Tibial nerve (tissue), 4 donors: Measurements from ENCODE around the gene BTBD8. TPM values are rescaled to one million over a fixed set of nuclear protein-coding genes. Genes with fewer than 3 reads are reported as not detected.

Experiments used
- DNase-seq, 2 donors: peaks; one replicate each; pipeline ENCODE4 v3.0.0-alpha.2; 2019; ENCODE audit warnings: low spot score in 2 of 2
- H3K27ac ChIP-seq, 4 donors: fragments of 200-600 bp; sonication (generic) in 3 of 4; one replicate each; pipeline ENCODE4 v1.5.1; 2017 to 2019; ENCODE audit warnings: mild to moderate bottlenecking in 1 of 4
- H3K27me3 ChIP-seq, 2 donors: fragments of 200-600 bp; sonication (generic) in 1 of 2; one replicate each; pipeline versions ENCODE4 v1.5.1 to v1.6.0; 2017 to 2019
- H3K36me3 ChIP-seq, 3 donors: fragments of 200-600 bp; sonication (generic); one replicate each; pipeline ENCODE4 v1.5.1; 2018 to 2019
- H3K4me1 ChIP-seq, 4 donors: fragments of 200-600 bp; sonication (generic) in 3 of 4; one replicate each; pipeline ENCODE4 v1.5.1; 2017 to 2019
- H3K4me3 ChIP-seq, 4 donors: fragments of 200-600 bp; sonication (generic) in 3 of 4; one replicate each; pipeline ENCODE4 v1.5.1; 2017 to 2019; ENCODE audit warnings: mild to moderate bottlenecking in 1 of 4, moderate library complexity in 1 of 4
- H3K9me3 ChIP-seq, 4 donors: fragments of 200-600 bp; sonication (generic) in 3 of 4; one replicate each; pipeline ENCODE4 v1.5.1; 2017 to 2019
- EP300 ChIP-seq, 2 donors: sonication (generic); formaldehyde crosslinking; IDR thresholded peaks; one replicate each; pipeline ENCODE4 v1.6.1; 2017; ENCODE audit warnings: antibody characterized with exemption in 2 of 2, mild to moderate bottlenecking in 1 of 2
- POLR2A ChIP-seq, 2 donors: fragments of 450-650 bp; IDR thresholded peaks; one replicate each; pipeline ENCODE4 v1.6.1; 2017; ENCODE audit warnings: antibody characterized with exemption in 2 of 2, mild to moderate bottlenecking in 2 of 2, moderate library complexity in 2 of 2
- WGBS, 2 donors: methylation state at CpG; one replicate each; pipeline ENCODE4 v1.1.5; 2018; 5-methylcytosine and 5-hydroxymethylcytosine counted together
- total RNA-seq, 4 donors: library from RNA; depleted of rRNA; stranded (reverse); fragments of >200 nt; gene quantifications; one replicate each; pipeline ENCODE4 v1.1.0, GENCODE V29; 2016
- TF ChIP-seq, protein P1 (sequence below), 5 experiments: fragments of 200-600 bp in 3 of 5; fragments of 450-650 bp in 2 of 5; sonication (generic) in 3 of 5; IDR thresholded peaks; one replicate each; pipeline ENCODE4 v1.5.1; 2016 to 2019; ENCODE audit warnings: antibody characterized with exemption in 5 of 5, mild to moderate bottlenecking in 3 of 5, moderate library complexity in 2 of 5

Gene BTBD8
- total RNA-seq, 4 donors from 2014 or later, result 7.8 to 19.0 (median 14.4) TPM

DNA sequence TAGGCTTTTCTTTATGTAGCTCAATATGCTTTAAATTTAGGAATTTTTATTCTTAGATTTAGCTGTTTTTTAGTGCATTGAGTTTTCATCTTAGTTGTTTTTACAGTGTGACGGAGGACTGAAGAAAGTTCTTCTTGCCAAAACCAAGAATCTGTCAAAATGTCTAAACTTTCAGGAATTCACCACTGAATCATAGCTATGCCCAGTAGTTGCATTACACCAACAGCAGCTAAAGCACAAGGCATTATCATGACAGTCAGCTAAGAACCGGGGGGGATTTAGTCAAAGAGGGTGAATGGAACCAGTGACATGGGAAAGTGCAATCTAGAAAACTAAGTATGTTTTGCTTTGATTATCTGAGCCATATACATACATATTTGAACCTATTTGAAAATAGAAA, 131.0 kb downstream of the BTBD8 start:
- WGBS, 2 donors, result 80 to 85% methylated on average over 2 of the region's 2 CpGs
- no peaks in the 10 kb centered on the region for H3K36me3 ChIP-seq
- no peak overlapping the region for H3K4me3 ChIP-seq
- H3K27ac ChIP-seq, result no peak overlapping the region
- H3K27me3 ChIP-seq, result no peaks in the 10 kb centered on the region
- H3K4me1 ChIP-seq, result no peaks in the 10 kb centered on the region
- H3K9me3 ChIP-seq, result peaks cover 0 to 10% (median 2%) of the 10 kb centered on the region in 4 donors
- no peak for DNase-seq
- TF ChIP-seq EP300 (IDR thresholded peaks at IDR 0.05), result no peak
- TF ChIP-seq, protein P1, sequence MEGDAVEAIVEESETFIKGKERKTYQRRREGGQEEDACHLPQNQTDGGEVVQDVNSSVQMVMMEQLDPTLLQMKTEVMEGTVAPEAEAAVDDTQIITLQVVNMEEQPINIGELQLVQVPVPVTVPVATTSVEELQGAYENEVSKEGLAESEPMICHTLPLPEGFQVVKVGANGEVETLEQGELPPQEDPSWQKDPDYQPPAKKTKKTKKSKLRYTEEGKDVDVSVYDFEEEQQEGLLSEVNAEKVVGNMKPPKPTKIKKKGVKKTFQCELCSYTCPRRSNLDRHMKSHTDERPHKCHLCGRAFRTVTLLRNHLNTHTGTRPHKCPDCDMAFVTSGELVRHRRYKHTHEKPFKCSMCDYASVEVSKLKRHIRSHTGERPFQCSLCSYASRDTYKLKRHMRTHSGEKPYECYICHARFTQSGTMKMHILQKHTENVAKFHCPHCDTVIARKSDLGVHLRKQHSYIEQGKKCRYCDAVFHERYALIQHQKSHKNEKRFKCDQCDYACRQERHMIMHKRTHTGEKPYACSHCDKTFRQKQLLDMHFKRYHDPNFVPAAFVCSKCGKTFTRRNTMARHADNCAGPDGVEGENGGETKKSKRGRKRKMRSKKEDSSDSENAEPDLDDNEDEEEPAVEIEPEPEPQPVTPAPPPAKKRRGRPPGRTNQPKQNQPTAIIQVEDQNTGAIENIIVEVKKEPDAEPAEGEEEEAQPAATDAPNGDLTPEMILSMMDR (IDR thresholded peaks at IDR 0.05), result no peak
- TF ChIP-seq POLR2A (IDR thresholded peaks at IDR 0.05), result no peak

DNA sequence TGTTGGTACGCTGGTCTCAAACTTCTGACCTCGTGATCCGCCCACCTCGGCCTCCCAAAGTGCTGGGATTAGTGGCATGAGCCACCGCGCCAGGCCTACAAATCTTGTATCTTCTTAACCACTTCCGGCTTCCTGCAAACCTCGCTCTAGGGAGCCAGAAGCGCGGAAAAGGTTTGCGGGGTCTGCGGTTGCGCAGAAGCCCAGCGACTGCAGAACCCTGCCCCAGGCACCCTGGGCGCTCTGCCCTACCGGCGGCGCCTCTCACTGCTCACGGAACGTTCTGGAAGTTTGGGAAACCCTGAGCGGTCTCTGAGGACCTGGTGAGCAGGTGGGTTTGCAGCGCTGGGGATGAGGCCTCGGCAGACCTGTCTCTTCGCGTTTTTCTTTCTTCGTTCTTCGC, 137.6 kb downstream of the BTBD8 start, which contains the start of gene C1orf146:
TSS of gene C1orf146 (plus strand) at position 195 of the 400 bp plus-strand sequence. CDS start 13,506 bp downstream, outside the sequence.
- no peak for DNase-seq
- Histone ChIP-seq H3K4me1 (no peaks in the 10 kb centered on the region), H3K4me3 (no peak within 1 kb of the TSS), H3K36me3 (no peaks in the 10 kb centered on the region), H3K27ac (no peak within 1 kb of the TSS), H3K9me3 (peaks cover 0 to 5% (median 0%) of the 10 kb centered on the region in 4 donors), H3K27me3 (no peaks in the 10 kb centered on the region)
- TF ChIP-seq EP300 (IDR thresholded peaks at IDR 0.05) (no peak), POLR2A (IDR thresholded peaks at IDR 0.05) (no peak)
- TF ChIP-seq, protein P1 (IDR thresholded peaks at IDR 0.05), result no peak
- 93 to 97% methylated on average over 27 of the region's 27 CpGs for WGBS, 2 donors

- H3K36me3 ChIP-seq, result no peaks in the 10 kb centered on the region
- WGBS, 2 donors, result 77 to 82% methylated on average over 14 of the region's 14 CpGs
- TF ChIP-seq POLR2A (IDR thresholded peaks at IDR 0.05), result no peak
- TF ChIP-seq, protein P1 (IDR thresholded peaks at IDR 0.05), result no peak
- no peak for TF ChIP-seq EP300 (IDR thresholded peaks at IDR 0.05)
- no peaks in the 10 kb centered on the region for H3K4me1 ChIP-seq
- H3K4me3 ChIP-seq, result no peak overlapping the region
- no peaks in the 10 kb centered on the region for H3K27me3 ChIP-seq
- DNase-seq, result no peak
- no peak overlapping the region for H3K27ac ChIP-seq
- peaks cover 0 to 5% (median 0%) of the 10 kb centered on the region in 4 donors for H3K9me3 ChIP-seq
These were observed 138.4 kb downstream of the BTBD8 start for GRCh38 chr1:92218559-92218958.

DNA sequence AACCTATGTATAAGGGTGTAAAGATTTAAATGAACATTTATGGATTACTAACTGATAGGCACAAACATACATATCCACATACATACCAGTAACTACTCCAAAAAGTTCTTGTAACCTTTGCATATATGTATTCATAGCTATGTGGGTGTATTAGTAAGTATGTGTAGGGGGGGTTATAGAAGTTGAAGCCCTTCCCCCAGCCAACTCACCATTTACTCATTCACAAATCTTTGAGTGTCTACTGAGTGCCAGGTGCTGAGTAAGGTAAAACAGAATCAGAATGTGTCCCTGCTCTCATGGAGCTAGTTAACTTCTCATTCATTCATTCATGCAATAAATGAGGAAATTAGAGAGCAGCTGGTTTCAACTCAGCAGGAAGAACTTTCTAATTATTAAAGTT, 138.9 kb downstream of the BTBD8 start:
- H3K27ac ChIP-seq, result no peak overlapping the region
- TF ChIP-seq EP300 (IDR thresholded peaks at IDR 0.05) (no peak), POLR2A (IDR thresholded peaks at IDR 0.05) (no peak)
- TF ChIP-seq, protein P1 (IDR thresholded peaks at IDR 0.05), result no peak
- no peak overlapping the region for H3K4me3 ChIP-seq
- peaks cover 0 to 5% (median 0%) of the 10 kb centered on the region in 4 donors for H3K9me3 ChIP-seq
- no peak for DNase-seq
- H3K27me3 ChIP-seq, result no peaks in the 10 kb centered on the region
- no peaks in the 10 kb centered on the region for H3K4me1 ChIP-seq
- H3K36me3 ChIP-seq, result no peaks in the 10 kb centered on the region

- Histone ChIP-seq H3K9me3 (no peaks in the 10 kb centered on the region), H3K27ac (no peak overlapping the region), H3K36me3 (no peaks in the 10 kb centered on the region), H3K4me1 (no peaks in the 10 kb centered on the region), H3K27me3 (no peaks in the 10 kb centered on the region), H3K4me3 (no peak overlapping the region)
- TF ChIP-seq, protein P1 (IDR thresholded peaks at IDR 0.05), result no peak
- no peak for TF ChIP-seq POLR2A (IDR thresholded peaks at IDR 0.05)
- TF ChIP-seq EP300 (IDR thresholded peaks at IDR 0.05), result no peak
- DNase-seq, result no peak
- 67 to 75% methylated on average over 3 of the region's 3 CpGs for WGBS, 2 donors
These were observed 148.3 kb downstream of the BTBD8 start for GRCh38 chr1:92228401-92228800.
